GM18508 (cell line): Measurements from ENCODE around the gene AASS.

Experiments
- ATAC-seq: cut with Tn5 transposase; IDR thresholded peaks from one replicate; pipeline ENCODE4 v1.9.1; 2021; ENCODE audit warnings: moderate number of reproducible peaks; ENCODE audit not compliant: insufficient read depth, unreplicated experiment

Gene AASS

DNA sequence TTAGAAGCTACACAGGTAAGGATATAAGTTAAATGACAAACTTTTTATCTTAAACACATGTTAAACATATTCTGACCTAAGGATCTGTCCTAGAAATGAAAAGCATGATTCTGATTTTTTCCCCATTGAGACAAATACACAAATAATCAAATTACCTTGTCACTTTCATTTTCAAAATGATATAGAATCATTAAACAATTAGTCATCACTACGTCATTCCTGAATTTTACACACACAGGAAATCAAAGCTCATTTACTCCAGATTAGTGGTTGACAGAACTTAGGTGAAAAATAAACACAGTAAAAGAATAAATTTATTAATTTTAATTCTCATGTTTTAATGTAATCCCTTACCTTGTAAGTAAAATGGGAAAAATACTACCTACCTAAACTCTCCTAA lies 89.0 kb downstream of the AASS start:
- no peak for ATAC-seq

GRCh38 chr7:122054393-122054792 lies 89.7 kb downstream of the AASS start:
- no peak for ATAC-seq

DNA sequence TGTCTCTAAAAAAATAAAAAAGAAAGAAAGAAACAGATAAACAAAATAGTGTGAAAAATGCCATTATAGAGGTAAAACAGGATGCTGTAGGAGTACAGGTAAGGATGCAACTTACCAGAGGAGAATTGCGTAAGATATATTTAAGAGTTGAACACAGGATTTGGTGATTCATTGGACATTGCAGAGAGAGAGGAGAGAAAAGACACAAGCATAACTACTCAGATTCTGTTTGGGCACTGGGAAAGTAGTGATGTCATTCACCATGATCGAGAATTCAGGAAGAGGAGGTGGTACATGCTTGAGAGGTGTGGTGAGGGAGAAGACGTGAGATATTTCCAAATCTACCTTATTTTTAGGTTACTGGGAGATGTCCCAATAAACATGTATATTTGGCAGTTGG lies 97.6 kb downstream of the AASS start:
- no peak for ATAC-seq

GRCh38 chr7:122040147-122040546 lies 103.9 kb downstream of the AASS start:
- no peak for ATAC-seq

DNA sequence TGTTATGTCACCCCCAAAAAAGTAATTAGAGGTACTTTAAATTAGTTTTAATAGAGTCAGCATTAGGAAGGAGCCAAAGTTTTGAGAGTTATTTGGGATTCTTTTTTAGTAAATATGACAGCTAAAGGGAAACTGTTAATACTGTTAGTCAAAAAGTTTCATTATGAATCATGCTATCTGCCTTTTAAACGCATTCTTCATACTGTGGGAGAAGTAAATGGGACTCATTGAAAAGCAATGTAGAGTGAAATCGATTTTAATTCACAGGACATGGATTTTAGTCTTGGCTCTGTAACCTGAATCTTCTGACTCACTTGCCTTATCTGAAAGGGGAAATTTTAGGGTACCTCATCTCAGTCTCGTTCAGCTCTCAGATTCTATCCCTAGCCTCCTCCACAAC lies 105.1 kb downstream of the AASS start:
- no peak for ATAC-seq

DNA sequence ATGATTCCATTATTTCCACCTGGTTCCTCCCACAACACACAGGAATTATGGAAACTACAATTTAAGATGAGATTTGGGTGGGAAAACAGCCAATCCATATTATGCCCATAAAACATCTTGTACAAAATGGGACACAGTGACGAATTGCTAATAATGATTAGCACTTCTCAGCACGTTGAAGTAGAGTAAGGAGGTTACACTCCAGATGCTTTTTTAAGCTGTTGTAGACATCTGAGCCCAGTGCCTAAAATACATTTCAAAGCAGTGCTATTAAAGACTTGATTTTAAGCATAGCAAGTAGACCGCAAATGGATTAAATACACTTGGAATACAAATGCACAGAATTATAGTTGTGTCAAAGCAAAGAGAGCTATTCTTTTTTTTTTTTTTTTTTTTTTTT lies 105.9 kb downstream of the AASS start:
- ATAC-seq, result no peak

GRCh38 chr7:122035876-122036275 lies 108.2 kb downstream of the AASS start:
- no peak for ATAC-seq

GRCh38 chr7:122033641-122034040 lies 110.4 kb downstream of the AASS start:
- no peak for ATAC-seq

DNA sequence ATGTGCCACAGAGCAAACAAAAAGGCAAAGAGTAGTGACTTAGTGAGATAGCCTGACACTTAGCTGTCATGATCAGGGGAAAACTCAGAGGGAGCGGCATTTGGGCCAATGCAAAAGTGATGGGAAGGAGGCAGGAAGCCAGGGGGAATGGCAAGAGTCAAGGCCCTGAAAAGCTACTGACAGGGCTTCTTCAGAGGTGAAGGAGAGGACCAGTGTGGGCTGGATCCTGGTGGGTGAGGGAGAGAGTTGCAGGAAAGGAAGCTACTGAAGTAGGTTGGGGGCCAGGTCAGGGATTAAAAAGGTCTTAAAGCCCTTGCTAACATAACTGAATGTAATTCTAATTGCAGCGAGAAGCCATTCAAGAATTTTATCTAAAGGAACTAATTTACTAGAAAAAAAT lies 117.0 kb downstream of the AASS start:
- no peak for ATAC-seq
